OCI-LY3 (cell line): ENCODE data around the gene PDYN.

Experiments
- H2AFZ ChIP-seq: fragments of 200-600, 300-600 bp; shearing (Covaris generic); 2 replicates; pipeline ENCODE4 v1.6.0; 2014; ENCODE audit warnings: antibody characterized with exemption, low read depth, low read length
- H3K27ac ChIP-seq: fragments of 200-600, 300-600 bp; sonication (generic); 2 replicates; pipeline ENCODE4 v1.5.1; 2014; ENCODE audit warnings: mild to moderate bottlenecking, low read length, moderate library complexity, mixed read lengths
- H3K27me3 ChIP-seq: fragments of 200-600, 300-600 bp; sonication (generic); 2 replicates; pipeline ENCODE4 v1.6.1; 2014; ENCODE audit warnings: low read depth, low read length, mixed read lengths
- H3K36me3 ChIP-seq: fragments of 200-600, 300-600 bp; sonication (generic); replicated peaks from 2 replicates; pipeline ENCODE3; 2014; ENCODE audit warnings: low read depth, low read length, mixed read lengths
- H3K4me1 ChIP-seq: fragments of 300-600, 200-600 bp; sonication (generic); 2 replicates; pipeline ENCODE4 v1.6.1; 2014; ENCODE audit warnings: low read length, mixed read lengths
- H3K4me2 ChIP-seq: fragments of 200-600, 300-600 bp; sonication (generic); 2 replicates; pipeline ENCODE4 v1.6.1; 2014; ENCODE audit warnings: low read length, mixed read lengths
- H3K4me3 ChIP-seq: fragments of 300-600, 200-600 bp; sonication (generic); 2 replicates; pipeline ENCODE4 v1.5.1; 2014; ENCODE audit warnings: antibody characterized with exemption, mild to moderate bottlenecking, low read length, moderate library complexity
- H3K79me2 ChIP-seq: fragments of 300-600, 200-600 bp; shearing (Covaris generic); 2 replicates; pipeline ENCODE4 v1.6.1; 2014; ENCODE audit warnings: mild to moderate bottlenecking, low read length, mixed read lengths
- H3K9ac ChIP-seq: fragments of 300-600, 200-600 bp; shearing (Covaris generic); 2 replicates; pipeline ENCODE4 v1.6.0; 2014; ENCODE audit warnings: mild to moderate bottlenecking, low read length, moderate library complexity
- H3K9me3 ChIP-seq: fragments of 200-600, 300-600 bp; shearing (Covaris generic); 2 replicates; pipeline ENCODE4 v1.6.1; 2014; ENCODE audit warnings: low read length, mixed read lengths; ENCODE audit not compliant: insufficient read depth
- H4K20me1 ChIP-seq: fragments of 200-600, 300-600 bp; sonication (generic); 2 replicates; pipeline ENCODE4 v1.6.1; 2016; ENCODE audit warnings: low read length, mixed read lengths; ENCODE audit not compliant: insufficient read depth
- EZH2phosphoT487 ChIP-seq: fragments of 200-600 bp; shearing (Covaris generic); IDR thresholded peaks from 2 replicates; pipeline ENCODE4 v1.6.1; 2018; ENCODE audit warnings: antibody characterized with exemption, mixed run types, low read depth
- TF ChIP-seq, protein P1 (sequence below): fragments of 200-600, 300-600 bp; sonication (generic); IDR thresholded peaks from 2 replicates; pipeline ENCODE4 v1.5.1; 2014; ENCODE audit warnings: antibody characterized with exemption, low read length, low read depth

Gene PDYN

DNA sequence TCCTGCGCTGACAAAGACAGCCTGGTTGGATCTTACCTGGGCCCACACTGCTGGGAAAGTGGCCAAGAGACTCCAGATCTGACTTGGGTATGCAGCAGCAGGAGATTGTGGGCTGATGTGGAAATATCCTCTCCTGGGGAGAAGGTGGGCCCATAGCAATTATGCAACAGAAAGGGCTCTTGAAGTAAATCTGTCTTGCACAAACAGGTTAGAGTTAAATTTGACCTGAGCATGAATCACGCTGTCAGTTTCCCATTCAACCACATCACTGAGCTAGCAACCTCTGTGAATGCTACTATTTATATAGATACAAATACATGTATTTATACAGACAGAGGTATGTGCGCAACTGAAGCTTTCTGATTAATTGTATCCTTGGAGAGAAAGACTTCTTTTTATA, 28.3 kb upstream of the PDYN start:
- no peaks in the 10 kb centered on the region for H3K4me1 ChIP-seq
- H3K79me2 ChIP-seq = no peaks in the 10 kb centered on the region
- H4K20me1 ChIP-seq = no peaks in the 10 kb centered on the region
- H3K36me3 ChIP-seq = no peaks in the 10 kb centered on the region
- H3K27ac ChIP-seq = no peak overlapping the region
- peaks cover 69% of the 10 kb centered on the region for H3K27me3 ChIP-seq
- H3K4me2 ChIP-seq = no peak overlapping the region
- no peaks in the 10 kb centered on the region for H3K9me3 ChIP-seq
- no peak overlapping the region for H2AFZ ChIP-seq
- H3K9ac ChIP-seq = no peak overlapping the region
- TF ChIP-seq, protein P1, sequence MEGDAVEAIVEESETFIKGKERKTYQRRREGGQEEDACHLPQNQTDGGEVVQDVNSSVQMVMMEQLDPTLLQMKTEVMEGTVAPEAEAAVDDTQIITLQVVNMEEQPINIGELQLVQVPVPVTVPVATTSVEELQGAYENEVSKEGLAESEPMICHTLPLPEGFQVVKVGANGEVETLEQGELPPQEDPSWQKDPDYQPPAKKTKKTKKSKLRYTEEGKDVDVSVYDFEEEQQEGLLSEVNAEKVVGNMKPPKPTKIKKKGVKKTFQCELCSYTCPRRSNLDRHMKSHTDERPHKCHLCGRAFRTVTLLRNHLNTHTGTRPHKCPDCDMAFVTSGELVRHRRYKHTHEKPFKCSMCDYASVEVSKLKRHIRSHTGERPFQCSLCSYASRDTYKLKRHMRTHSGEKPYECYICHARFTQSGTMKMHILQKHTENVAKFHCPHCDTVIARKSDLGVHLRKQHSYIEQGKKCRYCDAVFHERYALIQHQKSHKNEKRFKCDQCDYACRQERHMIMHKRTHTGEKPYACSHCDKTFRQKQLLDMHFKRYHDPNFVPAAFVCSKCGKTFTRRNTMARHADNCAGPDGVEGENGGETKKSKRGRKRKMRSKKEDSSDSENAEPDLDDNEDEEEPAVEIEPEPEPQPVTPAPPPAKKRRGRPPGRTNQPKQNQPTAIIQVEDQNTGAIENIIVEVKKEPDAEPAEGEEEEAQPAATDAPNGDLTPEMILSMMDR = no peak
- TF ChIP-seq EZH2phosphoT487 = no peak
- H3K4me3 ChIP-seq = no peak overlapping the region

DNA sequence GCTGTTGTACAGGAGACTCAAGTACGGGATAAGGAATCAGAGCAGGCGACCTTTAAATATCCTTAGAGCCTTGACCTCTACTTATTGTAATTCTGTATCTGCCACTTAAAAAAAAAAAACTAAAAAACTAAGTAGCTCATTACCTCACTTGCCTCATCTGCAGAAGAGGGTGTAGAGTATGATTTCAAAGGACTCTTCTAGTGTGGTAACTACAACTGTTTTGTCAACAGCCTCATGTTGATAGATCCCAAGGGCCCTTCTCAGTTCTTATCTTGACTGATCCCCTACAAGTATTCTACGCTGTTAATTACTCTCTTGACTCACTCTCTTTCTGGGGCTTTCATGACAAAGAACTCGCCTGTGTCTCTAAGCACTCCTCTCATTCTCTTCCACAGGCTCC, 16.7 kb upstream of the PDYN start:
- H3K27ac ChIP-seq = no peak overlapping the region
- no peaks in the 10 kb centered on the region for H3K36me3 ChIP-seq
- no peak for TF ChIP-seq EZH2phosphoT487
- TF ChIP-seq, protein P1 = no peak
- H2AFZ ChIP-seq = no peak overlapping the region
- no peaks in the 10 kb centered on the region for H3K4me1 ChIP-seq
- H3K9me3 ChIP-seq = no peaks in the 10 kb centered on the region
- no peak overlapping the region for H3K4me2 ChIP-seq
- H4K20me1 ChIP-seq = peaks cover 16% of the 10 kb centered on the region; the same call in 1 of the 2 replicates
- H3K9ac ChIP-seq = no peak overlapping the region
- peaks cover 48% of the 10 kb centered on the region for H3K27me3 ChIP-seq
- no peaks in the 10 kb centered on the region for H3K79me2 ChIP-seq
- no peak overlapping the region for H3K4me3 ChIP-seq

DNA sequence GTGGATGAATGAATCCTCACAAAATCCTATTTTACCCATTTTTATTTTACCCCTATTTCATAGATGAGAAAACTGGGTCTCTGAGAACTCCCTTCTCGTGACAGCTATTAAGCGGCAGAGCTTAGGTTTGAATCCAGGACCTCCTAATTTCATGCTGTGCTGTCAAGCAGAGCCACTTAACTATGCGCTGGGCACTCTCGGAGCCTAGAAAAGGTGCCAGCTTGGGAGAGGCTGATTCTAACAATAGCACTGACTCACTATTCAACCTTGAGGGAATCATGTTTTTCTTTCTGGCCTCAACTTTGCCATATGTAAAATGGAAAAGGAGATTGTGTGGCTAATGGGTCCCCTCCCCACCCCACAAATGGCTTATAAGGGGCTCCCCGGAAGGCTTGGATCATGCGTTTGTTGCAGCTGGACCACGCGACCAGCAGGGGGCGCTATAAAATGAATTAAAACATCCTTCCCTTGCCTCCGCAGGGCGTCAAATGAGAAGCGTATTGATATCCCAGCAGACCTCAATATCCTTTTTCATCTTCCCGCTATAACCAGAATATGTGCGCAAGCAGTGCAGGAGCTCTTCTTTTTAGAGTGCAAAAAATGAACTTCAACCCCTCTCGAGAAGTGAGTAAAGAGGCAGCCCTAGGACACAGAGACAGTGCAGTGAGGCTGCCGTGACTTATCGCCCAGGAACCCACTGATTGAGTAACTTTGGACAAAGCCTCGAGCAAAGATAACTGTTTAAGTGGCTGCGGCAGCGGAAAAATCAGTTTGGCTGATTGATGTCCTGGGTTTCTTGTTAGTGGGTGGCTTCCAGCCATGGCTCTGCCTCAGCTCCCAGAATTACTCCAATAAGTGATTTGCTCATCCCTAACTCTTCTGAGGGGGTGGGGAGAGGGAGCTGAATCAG, 12.8 kb upstream of the PDYN start:
- no peak overlapping the region for H3K4me3 ChIP-seq
- H2AFZ ChIP-seq = no peak overlapping the region
- H3K27me3 ChIP-seq = peaks cover 62% of the 10 kb centered on the region
- H3K9me3 ChIP-seq = no peaks in the 10 kb centered on the region
- H3K36me3 ChIP-seq = no peaks in the 10 kb centered on the region
- H3K9ac ChIP-seq = no peak overlapping the region
- H3K79me2 ChIP-seq = no peaks in the 10 kb centered on the region
- H3K4me1 ChIP-seq = no peaks in the 10 kb centered on the region
- H3K4me2 ChIP-seq = no peak overlapping the region
- no peak overlapping the region for H3K27ac ChIP-seq
- peaks cover 20% of the 10 kb centered on the region for H4K20me1 ChIP-seq
- TF ChIP-seq, protein P1 = peak; percentile 98
- no peak for TF ChIP-seq EZH2phosphoT487

DNA sequence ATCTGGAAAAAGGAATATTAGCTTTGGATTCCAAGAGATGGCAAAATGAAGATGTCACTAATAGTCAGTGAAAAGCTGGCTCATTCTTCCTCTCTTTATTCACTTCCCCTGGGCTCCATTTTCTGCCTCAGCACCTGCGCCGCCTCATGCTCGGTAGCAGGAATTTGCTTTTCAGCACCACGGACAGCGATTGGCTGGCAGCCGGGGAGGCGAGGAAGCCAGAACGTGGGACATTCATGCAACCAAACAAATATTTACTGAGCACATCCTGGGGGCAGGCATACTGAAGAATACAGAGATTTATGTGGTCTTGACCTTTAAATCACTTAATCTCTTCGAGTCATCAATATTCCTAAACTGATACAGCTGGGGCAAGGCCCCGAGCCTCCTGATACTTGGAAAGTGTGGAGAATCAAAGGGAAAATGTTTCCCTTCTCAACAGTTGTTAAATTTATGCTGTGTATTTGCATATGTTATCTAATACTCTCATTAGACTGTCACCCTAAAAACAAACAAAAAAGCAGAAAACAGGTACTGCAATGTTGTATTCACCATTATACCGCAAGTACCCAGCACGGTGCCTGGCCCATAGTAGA, 12.1 kb upstream of the PDYN start:
- Histone ChIP-seq H3K36me3 (no peaks in the 10 kb centered on the region), H3K9me3 (no peaks in the 10 kb centered on the region), H4K20me1 (peaks cover 20% of the 10 kb centered on the region), H3K4me1 (no peaks in the 10 kb centered on the region), H3K27me3 (peaks cover 62% of the 10 kb centered on the region), H3K79me2 (no peaks in the 10 kb centered on the region), H3K4me2 (no peak overlapping the region), H3K27ac (no peak overlapping the region), H2AFZ (no peak overlapping the region), H3K4me3 (no peak overlapping the region), H3K9ac (no peak overlapping the region)
- TF ChIP-seq, protein P1 = no peak; the same call in 1 of the 2 replicates
- TF ChIP-seq EZH2phosphoT487 = no peak
